Stimulated activated CD4-positive, alpha-beta T cell treated with anti-CD3 and anti-CD28 coated beads, Interleukin-4, amount 100 ng/mL, for 24 hours (primary cell): ENCODE measurements around the gene STK25.
"Not testable (repeated sequence)": the region's sequence is repeated elsewhere in the genome, so short reads cannot be mapped to it uniquely, and the experiment has no call there.

Experiments
- DNase-seq: peaks from one replicate; pipeline ENCODE4 v3.0.0-alpha.2; 2020

The STK25 gene

GRCh38 chr2:241539616-241540374 lies 31.4 kb upstream of the STK25 start:
- DNase-seq: no peak

- no peak for DNase-seq
Measured at GRCh38 chr2:241538838-241539615, 30.6 kb upstream of the STK25 start.

- DNase-seq: no peak
Measured at GRCh38 chr2:241535871-241536655, 27.7 kb upstream of the STK25 start.

- no peak for DNase-seq
Measured at GRCh38 chr2:241534701-241535375, 26.5 kb upstream of the STK25 start.

DNA sequence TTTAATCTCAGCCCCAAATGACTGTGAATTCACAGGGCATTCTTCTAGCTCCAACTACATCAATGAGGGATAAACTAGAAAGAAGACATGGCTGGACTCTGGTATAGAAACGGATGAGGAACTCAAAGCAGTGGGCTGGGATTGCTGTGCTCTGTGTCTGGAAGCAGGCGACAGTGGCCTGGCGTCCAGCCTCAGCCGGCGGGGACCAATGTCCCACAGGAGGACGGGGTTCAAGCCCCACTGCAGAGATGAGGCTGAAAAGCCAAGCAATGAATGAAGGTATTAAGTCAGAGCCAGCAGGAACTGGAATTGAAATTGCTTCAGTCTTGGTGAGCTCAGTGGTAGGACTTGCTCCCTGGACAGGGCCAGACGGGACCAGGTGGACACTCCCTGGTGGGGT lies 25.9 kb upstream of the STK25 start:
- DNase-seq: no peak

GRCh38 chr2:241532733-241533601 lies 24.6 kb upstream of the STK25 start:
- DNase-seq: no peak

- DNase-seq: no peak
Measured at GRCh38 chr2:241532168-241532567, 23.8 kb upstream of the STK25 start.

DNA sequence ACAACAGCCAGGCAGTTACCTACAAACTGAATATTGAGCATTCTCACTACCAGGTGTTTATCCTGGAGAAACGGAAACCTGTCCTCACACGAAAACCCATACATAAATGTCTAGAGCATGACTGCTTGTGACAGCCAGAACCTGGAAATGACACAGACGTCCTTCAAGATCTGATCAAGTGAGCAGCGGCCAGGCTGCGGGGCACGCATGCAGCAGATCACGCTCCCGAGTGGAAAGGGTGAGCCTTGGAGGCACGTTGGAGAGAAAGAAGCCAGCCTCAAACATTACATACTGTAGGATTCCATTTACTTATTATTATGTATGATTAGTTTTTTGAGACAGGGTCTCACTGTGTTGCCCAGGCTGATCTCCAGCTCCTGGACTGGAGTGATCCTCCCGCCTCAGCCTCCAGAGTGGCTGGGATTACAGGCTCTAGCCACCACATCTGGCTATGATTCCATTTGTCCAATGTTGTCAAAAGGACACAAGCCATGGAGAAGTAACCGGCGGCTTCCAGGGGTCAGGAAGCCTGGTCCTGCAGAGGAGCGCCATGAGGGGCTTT lies 22.9 kb upstream of the STK25 start:
- DNase-seq: no peak

- no peak for DNase-seq
Measured at GRCh38 chr2:241530571-241530970, 22.2 kb upstream of the STK25 start.

- DNase-seq: not testable (repeated sequence)
Measured at GRCh38 chr2:241525818-241526780, 17.7 kb upstream of the STK25 start.

DNA sequence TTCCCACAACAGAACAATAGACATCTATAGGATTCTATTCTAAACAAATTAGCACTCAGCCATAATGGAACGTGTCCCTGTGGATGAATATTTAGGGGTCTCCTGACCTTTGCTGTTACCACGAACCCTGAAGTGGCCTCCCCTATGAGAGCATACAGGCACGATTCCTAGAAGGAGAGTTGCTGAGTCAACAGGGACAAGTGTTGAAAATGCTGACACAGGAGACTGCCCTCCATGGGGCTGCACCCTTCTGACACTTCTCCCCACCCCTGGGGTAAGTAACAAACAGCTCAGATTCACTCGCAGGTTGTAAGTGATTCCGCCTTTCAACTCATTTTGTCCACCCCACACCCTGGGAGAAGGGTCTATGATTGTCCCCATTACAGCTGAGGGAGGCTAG lies 14.1 kb upstream of the STK25 start:
- no peak for DNase-seq

GRCh38 chr2:241519669-241520068 lies 11.3 kb upstream of the STK25 start:
- no peak for DNase-seq

GRCh38 chr2:241517297-241517696 lies 8.9 kb upstream of the STK25 start:
- no peak for DNase-seq

DNA sequence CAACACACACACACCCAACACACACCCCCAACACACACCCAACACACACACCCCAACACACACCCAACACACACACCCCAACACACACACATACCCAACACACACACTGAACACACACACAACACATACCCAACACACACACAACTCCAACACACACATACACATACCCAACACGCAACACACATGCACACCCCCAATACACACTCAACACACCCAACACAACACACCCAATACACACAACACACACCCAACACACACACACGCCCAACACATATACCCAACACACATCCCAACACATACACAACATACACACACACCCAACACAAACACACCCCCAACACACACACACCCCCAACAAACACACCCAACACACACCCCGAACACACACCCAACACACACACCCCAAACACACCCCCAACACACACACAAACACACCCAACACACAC lies 8.2 kb upstream of the STK25 start:
- DNase-seq: no peak

- no peak for DNase-seq
Measured at GRCh38 chr2:241514986-241515737, 6.8 kb upstream of the STK25 start.

- no peak for DNase-seq
Measured at GRCh38 chr2:241514553-241514952, 6.2 kb upstream of the STK25 start.

DNA sequence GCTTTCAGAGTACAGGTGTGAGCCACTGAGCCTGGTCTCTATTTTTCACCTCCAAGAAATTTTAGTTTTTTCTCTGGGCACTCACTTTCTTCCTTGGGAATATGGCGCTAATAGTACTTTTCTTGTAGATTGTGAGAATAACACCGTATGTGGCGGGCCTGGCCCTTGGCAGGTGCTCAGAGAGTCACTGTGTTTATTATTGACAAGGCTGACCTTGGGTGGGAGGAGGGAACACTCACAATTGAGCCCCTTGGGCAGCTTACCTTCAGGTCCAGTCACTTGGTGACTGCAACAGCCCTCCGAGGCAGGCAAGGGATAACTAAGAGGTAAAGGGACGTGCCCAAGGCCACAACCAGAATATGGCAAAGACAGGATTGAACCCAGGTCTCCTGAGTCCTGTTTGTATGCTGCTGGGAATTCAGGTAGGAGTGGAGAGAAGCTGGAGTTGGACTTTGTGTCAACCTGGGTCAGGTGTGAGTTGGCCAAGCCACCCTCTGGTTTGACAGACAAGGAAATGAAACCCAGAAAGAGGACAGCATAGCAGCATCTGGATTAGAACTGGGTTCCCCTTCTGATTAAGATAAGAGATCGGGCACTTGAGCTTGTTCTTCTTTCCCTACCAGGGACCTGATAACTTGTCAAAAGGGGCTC lies 2.8 kb upstream of the STK25 start:
- DNase-seq: no peak

DNA sequence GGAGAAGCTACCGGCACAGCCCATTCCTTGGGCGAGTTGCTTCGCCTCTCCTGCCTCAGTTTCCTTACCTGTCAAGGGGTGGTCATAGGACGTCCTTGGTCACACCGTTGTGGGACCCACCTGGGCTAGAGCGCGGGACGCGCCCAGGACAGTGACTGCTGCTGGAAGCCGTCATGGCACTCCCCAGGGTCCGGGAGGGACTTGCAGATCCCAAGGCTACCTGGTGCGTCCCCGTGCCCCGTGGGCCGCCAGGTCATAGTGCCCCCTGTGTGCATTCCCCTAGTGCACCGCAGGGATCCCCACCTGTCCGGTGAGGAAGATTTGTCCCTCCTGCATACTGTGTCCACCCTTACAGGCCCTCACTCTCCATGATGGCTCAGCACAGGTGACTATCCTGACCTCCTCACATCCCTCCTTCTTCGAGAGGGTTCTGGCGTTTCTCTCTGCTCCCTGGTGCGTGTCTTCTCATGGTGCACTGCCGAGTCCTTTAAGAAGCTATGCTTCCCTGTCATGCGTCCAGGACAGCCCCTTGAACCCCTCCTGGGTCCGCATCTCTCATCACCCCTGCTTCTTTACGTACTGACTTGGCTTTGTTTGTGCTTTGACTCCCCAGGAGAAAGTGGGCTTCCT lies 886 bp upstream of the STK25 start:
- no peak for DNase-seq
